ENCODE measurements around the gene APP.
"Not testable (repeated sequence)": the region's sequence is repeated elsewhere in the genome, so short reads cannot be mapped to it uniquely, and the experiment has no call there.

The APP gene

GRCh38 chr21:26135520-26135919 is 35.0 kb downstream of the APP start:
- TF ChIP-seq SPI1 (IDR thresholded peaks at IDR 0.05; ENCODE audit: borderline replicate concordance, low read depth) (no peak), GABPA (IDR thresholded peaks at IDR 0.05; ENCODE audit: low read depth) (no peak), CTCF (IDR thresholded peaks at IDR 0.05; ENCODE audit: insufficient read depth, low read length) (no peak), POLR2AphosphoS5 (IDR thresholded peaks at IDR 0.05; ENCODE audit: low read depth) (no peak), REST (IDR thresholded peaks at IDR 0.05; ENCODE audit: insufficient replicate concordance, low read depth) (no peak)
- H3K27me3 ChIP-seq (ENCODE audit: insufficient read depth, poor library complexity, severe bottlenecking), result no peaks in the 10 kb centered on the region
- no peak for DNase-seq (ENCODE audit: low read depth in 1 of 2, low spot score in 1 of 2)
- no peak overlapping the region for H3K27ac ChIP-seq (replicated peaks)
- H3K4me3 ChIP-seq (replicated peaks; ENCODE audit: insufficient read depth, low read length), result no peak overlapping the region

- DNase-seq (ENCODE audit: low read depth in 1 of 2, low spot score in 1 of 2), result no peak
- no peak for TF ChIP-seq SPI1 (IDR thresholded peaks at IDR 0.05; ENCODE audit: borderline replicate concordance, low read depth)
- TF ChIP-seq CTCF (IDR thresholded peaks at IDR 0.05; ENCODE audit: insufficient read depth, low read length), result no peak
- TF ChIP-seq GABPA (IDR thresholded peaks at IDR 0.05; ENCODE audit: low read depth), result no peak
- TF ChIP-seq POLR2AphosphoS5 (IDR thresholded peaks at IDR 0.05; ENCODE audit: low read depth), result no peak
- no peak for TF ChIP-seq REST (IDR thresholded peaks at IDR 0.05; ENCODE audit: insufficient replicate concordance, low read depth)
- Histone ChIP-seq H3K4me3 (replicated peaks; ENCODE audit: insufficient read depth, low read length) (no peak overlapping the region), H3K27ac (replicated peaks) (no peak overlapping the region), H3K27me3 (ENCODE audit: insufficient read depth, poor library complexity, severe bottlenecking) (no peaks in the 10 kb centered on the region)
Measured at GRCh38 chr21:26131554-26131953, 39.0 kb downstream of the APP start.

- not testable (repeated sequence) for H3K4me3 ChIP-seq (replicated peaks; ENCODE audit: insufficient read depth, low read length); H3K27ac ChIP-seq (replicated peaks); DNase-seq (ENCODE audit: low read depth in 1 of 2, low spot score in 1 of 2); H3K27me3 ChIP-seq (ENCODE audit: insufficient read depth, poor library complexity, severe bottlenecking)
Measured at GRCh38 chr21:26131053-26131452, 39.5 kb downstream of the APP start.

- DNase-seq (ENCODE audit: low read depth in 1 of 2, low spot score in 1 of 2), result no peak
- no peaks in the 10 kb centered on the region for H3K27me3 ChIP-seq (ENCODE audit: insufficient read depth, poor library complexity, severe bottlenecking)
- no peak overlapping the region for H3K27ac ChIP-seq (replicated peaks)
- no peak for TF ChIP-seq SPI1 (IDR thresholded peaks at IDR 0.05; ENCODE audit: borderline replicate concordance, low read depth)
- TF ChIP-seq GABPA (IDR thresholded peaks at IDR 0.05; ENCODE audit: low read depth), result no peak
- TF ChIP-seq POLR2AphosphoS5 (IDR thresholded peaks at IDR 0.05; ENCODE audit: low read depth), result no peak
- no peak for TF ChIP-seq REST (IDR thresholded peaks at IDR 0.05; ENCODE audit: insufficient replicate concordance, low read depth)
- no peak for TF ChIP-seq CTCF (IDR thresholded peaks at IDR 0.05; ENCODE audit: insufficient read depth, low read length)
- H3K4me3 ChIP-seq (replicated peaks; ENCODE audit: insufficient read depth, low read length), result no peak overlapping the region
Measured at GRCh38 chr21:26130249-26130881, 40.2 kb downstream of the APP start.
